H1 (cell line): ENCODE results near the gene HORMAD2. TPM values are rescaled to one million over a fixed set of nuclear protein-coding genes. Genes with fewer than 3 reads are reported as not detected.

ENCODE experiments used
- ASH2L ChIP-seq: fragments of 200-600, 300-600 bp; sonication (generic); IDR thresholded peaks from one replicate; pipeline ENCODE4 v1.7.1; 2017; ENCODE audit warnings: low read length
- ATF3 ChIP-seq: IDR thresholded peaks from 2 replicates; pipeline ENCODE4 v1.6.1; 2011; ENCODE audit warnings: low read depth, mild to moderate bottlenecking, low read length; ENCODE audit not compliant: insufficient read depth
- CHD1 ChIP-seq: IDR thresholded peaks from 2 replicates; pipeline ENCODE4 v1.6.1; 2012; ENCODE audit warnings: low read depth, low read length, improper control_type of control experiment
- CTCF ChIP-seq, 3 experiments: IDR thresholded peaks; 1 replicate in 2 of 3; 2 replicates in 1 of 3; pipeline versions ENCODE4 v1.5.1 to v1.6.1; 2011; ENCODE audit warnings: low read length in 3 of 3, mild to moderate bottlenecking in 3 of 3, inconsistent platforms in 2 of 3, low read depth in 1 of 3, moderate library complexity in 1 of 3; ENCODE audit not compliant: insufficient read depth in 1 of 3; ENCODE audit errors: control extremely low read depth in 1 of 3
- JUN ChIP-seq: IDR thresholded peaks from 2 replicates; pipeline ENCODE4 v1.6.1; 2011; ENCODE audit warnings: low read depth, mild to moderate bottlenecking, improper control_type of control experiment, low read length
- PHF8 ChIP-seq: fragments of 200-600 bp; sonication (generic); conservative IDR thresholded peaks from 2 replicates; pipeline ENCODE4 v1.7.1; 2012; ENCODE audit warnings: low read depth, mild to moderate bottlenecking, inconsistent platforms, low read length, moderate library complexity
- TCF12 ChIP-seq: IDR thresholded peaks from 2 replicates; pipeline ENCODE4 v1.6.1; 2011; ENCODE audit warnings: low read depth, mild to moderate bottlenecking, low read length
- USF2 ChIP-seq: IDR thresholded peaks from 2 replicates; pipeline ENCODE4 v1.6.1; 2011; ENCODE audit warnings: low read length, improper control_type of control experiment
- polyA plus RNA-seq, 7 experiments: library from polyadenylated mRNA; depleted of rRNA in 3 of 7; stranded (reverse) in 5 of 7; unstranded in 2 of 7; fragments of >200 nt in 5 of 7; fragments of 200-250 nt in 2 of 7; gene quantifications; 1 replicate in 5 of 7; 2 replicates in 1 of 7; 4 replicates in 1 of 7; pipeline versions ENCODE4 v1.2.1 to v1.2.3, GENCODE V29; 2011 to 2013; ENCODE audit warnings: missing spikeins in 2 of 7, mixed read lengths in 2 of 7
- total RNA-seq: library from RNA; stranded (reverse); fragmentation: NEBNext Ultra II Directional; extraction: Animal tissue kit (Norgen Biotek cat#: 25700); gene quantifications from 2 replicates; pipeline ENCODE4 v1.2.1, GENCODE V29; 2021

Gene HORMAD2
- total and polyA plus RNA-seq, 2 of the 8 experiments (the other 6 are each of a cell fraction or from before 2014, with no cell fraction given): 0.03 TPM; not detected in 1

- no peak for TF ChIP-seq USF2
- no peak for TF ChIP-seq ATF3
- no peak for TF ChIP-seq ASH2L
- TF ChIP-seq PHF8: no peak
- TF ChIP-seq TCF12: no peak
- no peak for TF ChIP-seq JUN
- no peak for TF ChIP-seq CHD1
- TF ChIP-seq CTCF (IDR thresholded peaks at IDR 0.05; ENCODE audit: control extremely low read depth in 1 of 3, insufficient read depth in 1 of 3, low read depth in 1 of 3, low read length in 3 of 3): no peak
Observed at GRCh38 chr22:30158744-30159500, 78.7 kb downstream of the HORMAD2 start (continued).
